Endothelial cell of umbilical vein (primary cell): ENCODE measurements around the gene ABR. TPM values are rescaled to one million over a fixed set of nuclear protein-coding genes. Genes with fewer than 3 reads are reported as not detected.

Source experiments
- BruUV-seq: library from RNA; stranded (reverse); fragments of 400-500 nt; replicated peaks from 2 replicates; lab custom pipeline; 2021; lab: Mats Ljungman, UMichigan
- CTCF ChIA-PET: fragments of 300-600, 350-600 bp; sonication (Branson Sonifier 250); formaldehyde crosslinking; loops from one replicate; lab custom pipeline; 2021; ENCODE audit warnings: antibody characterized with exemption, inconsistent platforms; lab: Charles Lee
- POLR2A ChIA-PET: fragments of 300-600, 350-600 bp; sonication (Branson Sonifier 250); formaldehyde crosslinking; loops from one replicate; lab custom pipeline; 2021; ENCODE audit warnings: antibody characterized with exemption, inconsistent platforms; lab: Charles Lee
- DNase-seq: peaks from one replicate; pipeline ENCODE4 v3.0.0-alpha.2; 2011; ENCODE audit warnings: low read depth, low spot score
- FAIRE-seq: peaks from 2 replicates; lab custom pipeline; 2011; peaks lifted over from hg19 to GRCh38; lab: Jason Lieb, UNC
- H2AFZ ChIP-seq: 2 replicates; pipeline ENCODE4 v1.6.0; 2012; ENCODE audit warnings: low read depth, low read length, control low read depth, inconsistent platforms
- H3K27ac ChIP-seq: 2 replicates; pipeline ENCODE4 v1.5.1; 2011; ENCODE audit warnings: low read depth, mild to moderate bottlenecking, control low read depth, low read length, moderate library complexity; ENCODE audit not compliant: insufficient read depth
- H3K27me3 ChIP-seq, 2 experiments: 2 replicates each; pipeline versions ENCODE4 v1.6.0 to v1.6.1; 2011; ENCODE audit warnings: low read length in 2 of 2, mixed read lengths in 1 of 2; ENCODE audit not compliant: control insufficient read depth in 2 of 2, insufficient read depth in 2 of 2
- H3K36me3 ChIP-seq, 2 experiments: 2 replicates in 1 of 2; 3 replicates in 1 of 2; pipeline ENCODE4 v1.5.1; 2011; ENCODE audit warnings: low read length in 2 of 2, mild to moderate bottlenecking in 1 of 2, moderate library complexity in 1 of 2; ENCODE audit not compliant: control insufficient read depth in 2 of 2, insufficient read depth in 2 of 2; ENCODE audit errors: extremely low read depth in 1 of 2
- H3K4me1 ChIP-seq: 3 replicates; pipeline ENCODE4 v1.5.1; 2011; ENCODE audit warnings: mild to moderate bottlenecking, low read length; ENCODE audit not compliant: control insufficient read depth, insufficient read depth; ENCODE audit errors: extremely low read depth
- H3K4me2 ChIP-seq: 2 replicates; pipeline ENCODE4 v1.6.1; 2011; ENCODE audit warnings: low read length, control low read depth, mixed read lengths; ENCODE audit not compliant: insufficient read depth
- H3K4me3 ChIP-seq, 3 experiments: fragments of 200-600 bp in 1 of 3; sonication (generic), shearing (Covaris generic) in 1 of 3; replicated peaks in 1 of 3; 2 replicates each; pipeline ENCODE4 v1.5.1; 2011 to 2016; ENCODE audit warnings: control low read depth in 3 of 3, low read length in 3 of 3, mild to moderate bottlenecking in 2 of 3, inconsistent platforms in 1 of 3, low read depth in 1 of 3, moderate library complexity in 1 of 3; ENCODE audit not compliant: insufficient read depth in 1 of 3
- H3K79me2 ChIP-seq: 2 replicates; pipeline ENCODE4 v1.6.0; 2012; ENCODE audit warnings: low read length, inconsistent platforms; ENCODE audit not compliant: control insufficient read depth, insufficient read depth
- H3K9ac ChIP-seq: replicated peaks from 2 replicates; pipeline ENCODE3; 2011; ENCODE audit warnings: low read length, control low read depth; ENCODE audit not compliant: insufficient read depth; ENCODE audit errors: extremely low read depth
- H3K9me1 ChIP-seq: replicated peaks from 3 replicates; pipeline ENCODE4 v1.6.0; 2011; ENCODE audit warnings: mild to moderate bottlenecking, low read length; ENCODE audit not compliant: control insufficient read depth, insufficient read depth; ENCODE audit errors: extremely low read depth
- H3K9me3 ChIP-seq: replicated peaks from 2 replicates; pipeline ENCODE4 v1.5.1; 2012; ENCODE audit warnings: low read length, inconsistent platforms; ENCODE audit not compliant: control insufficient read depth, insufficient read depth
- H4K20me1 ChIP-seq: replicated peaks from 2 replicates; pipeline ENCODE3; 2011; ENCODE audit warnings: mild to moderate bottlenecking, low read length; ENCODE audit not compliant: control insufficient read depth, insufficient read depth; ENCODE audit errors: extremely low read depth
- EZH2 ChIP-seq: IDR thresholded peaks from 2 replicates; pipeline ENCODE4 v1.6.1; 2012; ENCODE audit warnings: borderline replicate concordance, low read depth, mild to moderate bottlenecking, moderate library complexity, low read length, inconsistent platforms; ENCODE audit not compliant: severe bottlenecking
- FOS ChIP-seq: IDR thresholded peaks from 2 replicates; pipeline ENCODE4 v1.6.1; 2011; ENCODE audit warnings: mild to moderate bottlenecking, low read length, moderate library complexity, borderline replicate concordance; ENCODE audit not compliant: insufficient read depth
- GATA2 ChIP-seq: IDR thresholded peaks from 2 replicates; pipeline ENCODE4 v1.7.0; 2011; ENCODE audit warnings: low read depth, mild to moderate bottlenecking, moderate library complexity, mixed read lengths, low read length; ENCODE audit not compliant: insufficient read length, insufficient read depth
- JUN ChIP-seq: IDR thresholded peaks from 2 replicates; pipeline ENCODE4 v1.6.1; 2011; ENCODE audit warnings: borderline replicate concordance, low read depth; ENCODE audit not compliant: insufficient read length, insufficient read depth
- MYC ChIP-seq: IDR thresholded peaks from one replicate; pipeline ENCODE4 v1.6.1; 2011; ENCODE audit warnings: mild to moderate bottlenecking, low read depth, low read length
- POLR2A ChIP-seq: IDR thresholded peaks from 2 replicates; pipeline ENCODE4 v1.6.1; 2012; ENCODE audit warnings: low read depth, mild to moderate bottlenecking, control low read depth, low read length
- POLR2AphosphoS5 ChIP-seq: IDR thresholded peaks from 2 replicates; pipeline ENCODE4 v1.6.1; 2012; ENCODE audit warnings: low read depth, mild to moderate bottlenecking, control low read depth, low read length, moderate library complexity; ENCODE audit not compliant: insufficient read depth
- dilution Hi-C: fragments of 300-500 bp; cut with MboI; formaldehyde crosslinking; loops from one replicate; pipeline ENCODE4 v1.15.0; 2019; ENCODE audit warnings: low sequenced_read_pairs; ENCODE audit not compliant: extremely low pct_ligation_motif_present
- intact Hi-C: fragments of 100-400 bp; cut with micrococcal nuclease; formaldehyde crosslinking; loops from one replicate; pipeline ENCODE4 v1.10.0; 2022
- polyA plus RNA-seq, 4 experiments: library from polyadenylated mRNA; depleted of rRNA in 3 of 4; stranded (reverse) in 3 of 4; unstranded in 1 of 4; fragments of >200 nt; gene quantifications; 2 replicates each; pipeline versions ENCODE4 v1.2.1 to v1.2.3, GENCODE V29; 2011 to 2012; ENCODE audit warnings: missing spikeins in 1 of 4
- total RNA-seq: library from RNA; stranded (reverse); gene quantifications from 2 replicates; pipeline ENCODE4 v1.2.3, GENCODE V29; 2021
- TF ChIP-seq, protein P1 (sequence below): IDR thresholded peaks from 2 replicates; pipeline ENCODE4 v1.6.1; 2011; ENCODE audit not compliant: insufficient read depth, insufficient read length
- TF ChIP-seq, protein P2 (sequence below), 2 donors: IDR thresholded peaks; 1 replicate in 1 of 2; 2 replicates in 1 of 2; pipeline ENCODE4 v1.5.1; 2011; ENCODE audit warnings: low read length in 2 of 2, mild to moderate bottlenecking in 2 of 2, moderate library complexity in 2 of 2, control low read depth in 1 of 2, inconsistent platforms in 1 of 2, low read depth in 1 of 2; ENCODE audit not compliant: insufficient read depth in 1 of 2; ENCODE audit errors: extremely low read depth in 1 of 2

ABR gene
- total and polyA plus RNA-seq, 2 donors (not counting 3 experiments of a cell fraction or from before 2014, with no cell fraction given), result 83.5 to 96.8 TPM

DNA sequence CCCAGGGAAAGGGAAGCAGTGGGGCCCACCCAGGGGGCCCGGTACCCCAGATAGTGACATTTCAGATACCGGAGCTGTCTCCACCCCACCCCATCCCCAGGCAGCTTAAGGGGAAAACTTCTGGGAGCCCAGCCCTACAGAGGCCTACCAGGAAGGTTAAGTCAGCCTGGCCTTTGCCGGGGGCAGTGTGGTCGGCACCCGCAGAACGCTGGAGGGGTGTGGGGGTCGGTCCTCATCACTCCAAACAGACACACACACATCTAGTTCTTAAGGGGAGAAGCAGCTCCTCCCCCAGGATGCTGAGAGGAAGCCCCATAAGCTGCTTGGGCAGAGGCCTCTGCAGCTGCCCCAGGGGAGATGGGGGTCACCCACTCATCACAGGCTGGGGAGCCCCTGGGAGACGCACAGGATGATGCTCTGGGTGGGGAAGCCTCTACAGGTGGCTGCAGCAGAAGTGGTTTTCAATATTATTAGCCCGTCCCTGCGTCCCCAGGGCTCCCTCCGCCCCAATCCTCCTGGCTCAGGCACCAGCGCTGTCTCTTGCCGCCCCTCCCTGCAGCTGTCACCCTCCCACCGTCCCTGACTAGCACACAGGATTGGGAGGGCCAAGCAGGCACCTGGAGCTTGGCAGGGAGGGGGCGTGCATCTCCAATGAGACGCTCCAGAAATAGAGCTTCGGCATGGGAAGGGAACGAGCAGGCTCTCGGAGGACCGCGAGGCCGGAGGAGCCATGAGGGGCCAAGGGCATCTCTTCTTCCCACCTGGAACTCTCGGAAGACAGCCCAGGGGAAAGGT, 1.4 kb upstream of the ABR start:
- FAIRE-seq, result no peak
- no peak for TF ChIP-seq JUN
- no peak for TF ChIP-seq FOS
- no peak for TF ChIP-seq POLR2AphosphoS5
- TF ChIP-seq EZH2, result no peak
- TF ChIP-seq, protein P1, sequence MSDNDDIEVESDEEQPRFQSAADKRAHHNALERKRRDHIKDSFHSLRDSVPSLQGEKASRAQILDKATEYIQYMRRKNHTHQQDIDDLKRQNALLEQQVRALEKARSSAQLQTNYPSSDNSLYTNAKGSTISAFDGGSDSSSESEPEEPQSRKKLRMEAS, result no peak
- TF ChIP-seq MYC, result no peak
- TF ChIP-seq POLR2A, result no peak
- TF ChIP-seq, protein P2, sequence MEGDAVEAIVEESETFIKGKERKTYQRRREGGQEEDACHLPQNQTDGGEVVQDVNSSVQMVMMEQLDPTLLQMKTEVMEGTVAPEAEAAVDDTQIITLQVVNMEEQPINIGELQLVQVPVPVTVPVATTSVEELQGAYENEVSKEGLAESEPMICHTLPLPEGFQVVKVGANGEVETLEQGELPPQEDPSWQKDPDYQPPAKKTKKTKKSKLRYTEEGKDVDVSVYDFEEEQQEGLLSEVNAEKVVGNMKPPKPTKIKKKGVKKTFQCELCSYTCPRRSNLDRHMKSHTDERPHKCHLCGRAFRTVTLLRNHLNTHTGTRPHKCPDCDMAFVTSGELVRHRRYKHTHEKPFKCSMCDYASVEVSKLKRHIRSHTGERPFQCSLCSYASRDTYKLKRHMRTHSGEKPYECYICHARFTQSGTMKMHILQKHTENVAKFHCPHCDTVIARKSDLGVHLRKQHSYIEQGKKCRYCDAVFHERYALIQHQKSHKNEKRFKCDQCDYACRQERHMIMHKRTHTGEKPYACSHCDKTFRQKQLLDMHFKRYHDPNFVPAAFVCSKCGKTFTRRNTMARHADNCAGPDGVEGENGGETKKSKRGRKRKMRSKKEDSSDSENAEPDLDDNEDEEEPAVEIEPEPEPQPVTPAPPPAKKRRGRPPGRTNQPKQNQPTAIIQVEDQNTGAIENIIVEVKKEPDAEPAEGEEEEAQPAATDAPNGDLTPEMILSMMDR (IDR thresholded peaks at IDR 0.05; ENCODE audit: extremely low read depth in 1 of 2, insufficient read depth in 1 of 2, low read depth in 1 of 2, low read length in 2 of 2), result no peak
- no peak for TF ChIP-seq GATA2
- Histone ChIP-seq H3K36me3 (no peaks in the 10 kb centered on the region), H3K4me2 (no peak overlapping the region), H3K9me3 (no peaks in the 10 kb centered on the region), H2AFZ (no peak overlapping the region), H3K4me1 (peaks cover 7% of the 10 kb centered on the region), H3K9me1 (no peaks in the 10 kb centered on the region), H3K4me3 (no peak overlapping the region), H3K27ac (no peak overlapping the region), H3K79me2 (no peaks in the 10 kb centered on the region), H3K27me3 (no peaks in the 10 kb centered on the region), H3K9ac (no peak overlapping the region), H4K20me1 (no peaks in the 10 kb centered on the region)
- ChIA-PET CTCF (interaction anchor here (0.8 to 12.9 kb wide), 7 partner anchors 13 to 123 kb away, joined by 3 to 260 read pairs (median 5); no protein-coding TSS in a partner anchor), POLR2A (no interaction called here)
- intact Hi-C loops, result no loop called here
- no TSS peak for BruUV-seq
- DNase-seq, result no peak
- dilution Hi-C loops, result no loop called here
